HepG2 (cell line): ENCODE measurements around the gene DCST2. TPM values are rescaled to one million over a fixed set of nuclear protein-coding genes. Genes with fewer than 3 reads are reported as not detected.

ENCODE experiments used
- ARID3A ChIP-seq: IDR thresholded peaks from 2 replicates; pipeline ENCODE4 v1.6.1; 2012; ENCODE audit warnings: low read depth, low read length, improper control_type of control experiment
- BATF2 ChIP-seq: sonication (generic); formaldehyde crosslinking; IDR thresholded peaks from 2 replicates; pipeline ENCODE4 v1.8.0; 2022; ENCODE audit warnings: mild to moderate bottlenecking, missing genetic modification reagents, moderate library complexity
- ELF4 ChIP-seq: sonication (generic); formaldehyde crosslinking; IDR thresholded peaks from 2 replicates; pipeline ENCODE4 v1.5.0; 2020; ENCODE audit warnings: missing genetic modification reagents, mild to moderate bottlenecking, moderate library complexity, borderline replicate concordance
- EP300 ChIP-seq, 3 experiments: sonication (generic) in 1 of 3; formaldehyde crosslinking in 1 of 3; IDR thresholded peaks; 2 replicates each; pipeline versions ENCODE4 v1.5.1 to v1.6.1; 2011 to 2020; ENCODE audit warnings: low read depth in 2 of 3, low read length in 2 of 3, borderline replicate concordance in 1 of 3, improper control_type of control experiment in 1 of 3, mild to moderate bottlenecking in 1 of 3, missing genetic modification reagents in 1 of 3, moderate library complexity in 1 of 3
- ERF ChIP-seq: IDR thresholded peaks from 2 replicates; pipeline ENCODE4 v1.6.1; 2018; ENCODE audit warnings: missing biosample characterization, missing genetic modification reagents
- GABPB1 ChIP-seq: IDR thresholded peaks from 2 replicates; pipeline ENCODE4 v1.6.1; 2016; ENCODE audit warnings: mild to moderate bottlenecking, missing genetic modification reagents, moderate library complexity, missing compliant biosample characterization
- KDM1A ChIP-seq: IDR thresholded peaks from 2 replicates; pipeline ENCODE4 v1.6.1; 2016; ENCODE audit warnings: missing compliant biosample characterization
- LRRFIP1 ChIP-seq: sonication (generic); formaldehyde crosslinking; conservative IDR thresholded peaks from 2 replicates; pipeline ENCODE4 v1.4.0; 2020; ENCODE audit warnings: missing genetic modification reagents
- PHF8 ChIP-seq: sonication (generic); formaldehyde crosslinking; IDR thresholded peaks from 2 replicates; pipeline ENCODE4 v1.5.0; 2020; ENCODE audit warnings: missing genetic modification reagents
- RCOR2 ChIP-seq: IDR thresholded peaks from 2 replicates; pipeline ENCODE4 v1.6.1; 2016; ENCODE audit warnings: missing biosample characterization, missing genetic modification reagents
- SMAD9 ChIP-seq: sonication (generic); formaldehyde crosslinking; IDR thresholded peaks from 2 replicates; pipeline ENCODE4 v1.5.1; 2020; ENCODE audit warnings: mild to moderate bottlenecking, missing genetic modification reagents
- SNAI1 ChIP-seq: sonication (generic); formaldehyde crosslinking; IDR thresholded peaks from 2 replicates; pipeline ENCODE4 v1.5.0; 2020; ENCODE audit warnings: mild to moderate bottlenecking, missing genetic modification reagents, borderline replicate concordance
- SPEN ChIP-seq: sonication (generic); formaldehyde crosslinking; IDR thresholded peaks from 2 replicates; pipeline ENCODE4 v1.5.1; 2020; ENCODE audit warnings: low read depth, mild to moderate bottlenecking, missing genetic modification reagents
- TP53 ChIP-seq: sonication (generic); formaldehyde crosslinking; conservative IDR thresholded peaks from 2 replicates; pipeline ENCODE4 v1.4.0; 2020; ENCODE audit warnings: missing genetic modification reagents
- ZBTB1 ChIP-seq: sonication (generic); formaldehyde crosslinking; IDR thresholded peaks from 2 replicates; pipeline ENCODE4 v1.4.0; 2020; ENCODE audit warnings: missing genetic modification reagents, borderline replicate concordance
- ZNF275 ChIP-seq: sonication (generic); formaldehyde crosslinking; IDR thresholded peaks from 2 replicates; pipeline ENCODE4 v1.8.0; 2022; ENCODE audit warnings: missing genetic modification reagents, mild to moderate bottlenecking, inconsistent platforms, borderline replicate concordance
- ZNF468 ChIP-seq: sonication (generic); formaldehyde crosslinking; IDR thresholded peaks from 2 replicates; pipeline ENCODE4 v1.8.0; 2022; ENCODE audit warnings: mild to moderate bottlenecking, moderate library complexity, missing genetic modification reagents
- ZNF792 ChIP-seq: IDR thresholded peaks from 2 replicates; pipeline ENCODE4 v1.6.1; 2016
- polyA plus RNA-seq, 8 experiments: library from polyadenylated mRNA; depleted of rRNA in 3 of 8; stranded (reverse) in 7 of 8; unstranded in 1 of 8; fragments of >200 nt; fragmentation: Illumina TruSeq in 4 of 8; extraction: Trizol in 4 of 8; gene quantifications; 2 replicates each; pipeline versions ENCODE4 v1.2.1 to v1.2.3, GENCODE V29; 2011 to 2016; ENCODE audit warnings: low read depth in 4 of 8, missing spikeins in 1 of 8, mixed read lengths in 1 of 8; ENCODE audit not compliant: insufficient read depth in 1 of 8
- total RNA-seq, 5 experiments: library from RNA; depleted of rRNA; stranded (reverse); fragments of >200 nt; fragmentation: Illumina TruSeq; extraction: Trizol; gene quantifications; 2 replicates each; pipeline ENCODE4 v1.2.3, GENCODE V29; 2016; ENCODE audit warnings: low read depth in 1 of 5
- TF ChIP-seq, protein P1 (sequence below): sonication (generic); formaldehyde crosslinking; IDR thresholded peaks from 2 replicates; pipeline ENCODE4 v1.8.0; 2022; ENCODE audit warnings: low read depth, missing genetic modification reagents

DCST2 gene
- total and polyA plus RNA-seq, 2 of the 13 experiments (the other 11 are each of a cell fraction or from before 2014, with no cell fraction given): 0.74 TPM; not detected in 1

GRCh38 chr1:154999571-155000410 lies 33.8 kb downstream of the DCST2 start (continued):
- no peak for TF ChIP-seq LRRFIP1 (CRISPR knock-in tag)
- TF ChIP-seq PHF8 (CRISPR knock-in tag): no peak; the same call in 1 of the 2 replicates
- no peak for TF ChIP-seq RCOR2 (CRISPR knock-in tag)
- no peak for TF ChIP-seq EP300 (IDR thresholded peaks at IDR 0.05; ENCODE audit: low read depth in 2 of 2, low read length in 2 of 2)
- TF ChIP-seq EP300 (CRISPR knock-in tag; IDR thresholded peaks at IDR 0.05; ENCODE audit: borderline replicate concordance): no peak
- no peak for TF ChIP-seq ZNF468 (CRISPR knock-in tag)
- no peak for TF ChIP-seq GABPB1 (CRISPR knock-in tag)
- no peak; the same call in 1 of the 2 replicates for TF ChIP-seq SPEN (CRISPR knock-in tag)
- TF ChIP-seq ELF4 (CRISPR knock-in tag): no peak
- no peak; the same call in 1 of the 2 replicates for TF ChIP-seq TP53 (CRISPR knock-in tag)
- TF ChIP-seq ZBTB1 (CRISPR knock-in tag): no peak
- TF ChIP-seq SMAD9 (CRISPR knock-in tag): no peak
- TF ChIP-seq ARID3A: no peak
- TF ChIP-seq ERF (CRISPR knock-in tag): peak; percentile 47; the same call in 1 of the 2 replicates
- TF ChIP-seq ZNF792: 0 out of 2 replicates have a peak, but pooled peaks have one; percentile 15
- TF ChIP-seq, protein P1, sequence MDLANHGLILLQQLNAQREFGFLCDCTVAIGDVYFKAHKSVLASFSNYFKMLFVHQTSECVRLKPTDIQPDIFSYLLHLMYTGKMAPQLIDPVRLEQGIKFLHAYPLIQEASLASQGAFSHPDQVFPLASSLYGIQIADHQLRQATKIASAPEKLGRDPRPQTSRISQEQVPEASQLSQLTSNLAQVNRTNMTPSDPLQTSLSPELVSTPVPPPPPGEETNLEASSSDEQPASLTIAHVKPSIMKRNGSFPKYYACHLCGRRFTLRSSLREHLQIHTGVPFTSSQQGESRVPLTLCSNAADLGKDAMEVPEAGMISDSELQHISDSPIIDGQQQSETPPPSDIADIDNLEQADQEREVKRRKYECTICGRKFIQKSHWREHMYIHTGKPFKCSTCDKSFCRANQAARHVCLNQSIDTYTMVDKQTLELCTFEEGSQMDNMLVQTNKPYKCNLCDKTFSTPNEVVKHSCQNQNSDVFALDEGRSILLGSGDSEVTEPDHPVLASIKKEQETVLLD: no peak
- TF ChIP-seq BATF2 (CRISPR knock-in tag): no peak
- TF ChIP-seq KDM1A (CRISPR knock-in tag): no peak
- no peak; the same call in 1 of the 2 replicates for TF ChIP-seq ZNF275
- TF ChIP-seq SNAI1 (CRISPR knock-in tag): no peak
